HepG2 (cell line): ENCODE results near the gene UBTF. TPM values are rescaled to one million over a fixed set of nuclear protein-coding genes. Genes with fewer than 3 reads are reported as not detected.

Source experiments
- BORCS8-MEF2B ChIP-seq: sonication (generic); formaldehyde crosslinking; IDR thresholded peaks from 2 replicates; pipeline ENCODE4 v1.8.0; 2022; ENCODE audit warnings: mild to moderate bottlenecking, missing genetic modification reagents
- CBFB ChIP-seq: sonication (generic); formaldehyde crosslinking; IDR thresholded peaks from 2 replicates; pipeline ENCODE4 v1.4.0; 2020; ENCODE audit warnings: missing genetic modification reagents
- HIVEP1 ChIP-seq: sonication (generic); formaldehyde crosslinking; IDR thresholded peaks from 2 replicates; pipeline ENCODE4 v1.4.0; 2020; ENCODE audit warnings: mild to moderate bottlenecking, missing genetic modification reagents
- KDM4B ChIP-seq: sonication (generic); formaldehyde crosslinking; IDR thresholded peaks from 2 replicates; pipeline ENCODE4 v1.4.0; 2020; ENCODE audit warnings: missing genetic modification reagents
- MEIS2 ChIP-seq: sonication (generic); formaldehyde crosslinking; IDR thresholded peaks from 2 replicates; pipeline ENCODE4 v1.9.0; 2021; ENCODE audit warnings: mild to moderate bottlenecking, missing genetic modification reagents
- NFKB2 ChIP-seq: sonication (generic); formaldehyde crosslinking; IDR thresholded peaks from 2 replicates; pipeline ENCODE4 v1.4.0; 2020; ENCODE audit warnings: missing genetic modification reagents, borderline replicate concordance
- NR1H2 ChIP-seq: sonication (generic); formaldehyde crosslinking; IDR thresholded peaks from 2 replicates; pipeline ENCODE4 v1.8.1; 2022; ENCODE audit warnings: low read depth, missing genetic modification reagents, borderline replicate concordance
- SP2 ChIP-seq: sonication (generic); formaldehyde crosslinking; IDR thresholded peaks from 2 replicates; pipeline ENCODE4 v1.5.1; 2020; ENCODE audit warnings: mild to moderate bottlenecking, missing genetic modification reagents
- YY1 ChIP-seq: IDR thresholded peaks from 2 replicates; pipeline ENCODE4 v1.6.1; 2011; ENCODE audit warnings: low read length, low read depth, moderate library complexity, mild to moderate bottlenecking; ENCODE audit not compliant: insufficient read depth, insufficient replicate concordance
- ZFX ChIP-seq: sonication (generic); formaldehyde crosslinking; IDR thresholded peaks from 2 replicates; pipeline ENCODE4 v1.4.0; 2020; ENCODE audit warnings: mild to moderate bottlenecking, low read depth, missing genetic modification reagents, moderate library complexity
- ZNF143 ChIP-seq: sonication (generic); formaldehyde crosslinking; IDR thresholded peaks from 2 replicates; pipeline ENCODE4 v1.4.0; 2020; ENCODE audit warnings: missing genetic modification reagents
- ZNF326 ChIP-seq: sonication (generic); formaldehyde crosslinking; IDR thresholded peaks from 2 replicates; pipeline ENCODE4 v1.4.0; 2020; ENCODE audit warnings: missing genetic modification reagents, borderline replicate concordance
- ZNF543 ChIP-seq: sonication (generic); formaldehyde crosslinking; IDR thresholded peaks from 2 replicates; pipeline ENCODE4 v1.4.0; 2020; ENCODE audit warnings: mild to moderate bottlenecking, missing genetic modification reagents
- ZNF570 ChIP-seq: sonication (generic); formaldehyde crosslinking; IDR thresholded peaks from 2 replicates; pipeline ENCODE4 v1.4.0; 2020; ENCODE audit warnings: mild to moderate bottlenecking, missing genetic modification reagents, borderline replicate concordance
- ZNF737 ChIP-seq: sonication (generic); formaldehyde crosslinking; IDR thresholded peaks from 2 replicates; pipeline ENCODE4 v1.5.0; 2020; ENCODE audit warnings: missing genetic modification reagents, mild to moderate bottlenecking, borderline replicate concordance
- polyA plus RNA-seq, 8 experiments: library from polyadenylated mRNA; depleted of rRNA in 3 of 8; stranded (reverse) in 7 of 8; unstranded in 1 of 8; fragments of >200 nt; fragmentation: Illumina TruSeq in 4 of 8; extraction: Trizol in 4 of 8; gene quantifications; 2 replicates each; pipeline versions ENCODE4 v1.2.1 to v1.2.3, GENCODE V29; 2011 to 2016; ENCODE audit warnings: low read depth in 4 of 8, missing spikeins in 1 of 8, mixed read lengths in 1 of 8; ENCODE audit not compliant: insufficient read depth in 1 of 8
- total RNA-seq, 5 experiments: library from RNA; depleted of rRNA; stranded (reverse); fragments of >200 nt; fragmentation: Illumina TruSeq; extraction: Trizol; gene quantifications; 2 replicates each; pipeline ENCODE4 v1.2.3, GENCODE V29; 2016; ENCODE audit warnings: low read depth in 1 of 5
- TF ChIP-seq, protein P1 (sequence below): sonication (generic); formaldehyde crosslinking; IDR thresholded peaks from 2 replicates; pipeline ENCODE4; 2020; ENCODE audit warnings: missing genetic modification reagents, mild to moderate bottlenecking, borderline replicate concordance
- TF ChIP-seq, protein P2 (sequence below): sonication (generic); formaldehyde crosslinking; IDR thresholded peaks from 2 replicates; pipeline ENCODE4 v1.4.0; 2020; ENCODE audit warnings: mild to moderate bottlenecking, missing genetic modification reagents
- TF ChIP-seq, protein P3 (sequence below): sonication (generic); formaldehyde crosslinking; IDR thresholded peaks from 2 replicates; pipeline ENCODE4 v1.4.0; 2020; ENCODE audit warnings: missing genetic modification reagents
- TF ChIP-seq, protein P4 (sequence below): IDR thresholded peaks from 2 replicates; pipeline ENCODE4 v1.6.1; 2016; ENCODE audit warnings: missing compliant biosample characterization, missing genetic modification reagents, borderline replicate concordance

Gene UBTF
- total and polyA plus RNA-seq, 2 of the 13 experiments (the other 11 are each of a cell fraction or from before 2014, with no cell fraction given) = 15.2 to 60.9 TPM

DNA sequence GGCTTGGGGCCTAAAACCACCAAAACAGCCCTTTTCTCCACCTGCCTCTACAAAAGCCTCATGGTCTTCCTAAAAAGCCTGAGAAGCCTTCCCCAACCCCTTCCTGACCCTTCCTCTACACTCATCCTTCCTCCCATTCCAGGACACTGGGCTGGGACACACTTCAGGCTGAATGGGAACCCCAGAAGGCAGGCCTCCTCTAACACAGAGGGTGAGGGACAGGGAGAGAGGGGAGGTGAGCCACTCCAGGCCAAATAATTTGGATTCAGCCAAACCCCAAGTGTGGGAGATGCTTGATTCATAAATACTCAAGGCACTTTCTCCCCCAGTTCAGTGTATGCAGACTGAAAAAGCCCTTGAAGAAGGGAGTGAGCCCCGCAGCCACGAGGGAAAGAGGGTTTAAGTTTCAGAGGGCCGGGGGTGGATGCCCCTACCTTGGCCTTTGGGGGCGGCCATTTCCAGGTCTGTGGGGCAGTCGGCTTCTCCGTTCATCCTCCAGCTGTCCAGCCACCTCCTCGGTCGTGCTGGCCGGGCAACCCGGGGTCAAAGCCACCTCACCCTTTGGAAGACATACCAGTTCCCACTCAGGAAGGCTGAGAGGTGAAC lies 1.6 kb downstream of the UBTF start (continued):
- 0 out of 2 replicates have a peak, but pooled peaks have one; percentile 68 for TF ChIP-seq ZNF737 (CRISPR knock-in tag)
- no peak for TF ChIP-seq NR1H2 (CRISPR knock-in tag)
- TF ChIP-seq SP2 (CRISPR knock-in tag) = 0 out of 2 replicates have a peak, but pooled peaks have one; percentile 10
- peak; percentile 4 for TF ChIP-seq YY1
- TF ChIP-seq KDM4B (CRISPR knock-in tag) = peak; percentile 45; the same call in 1 of the 2 replicates
- TF ChIP-seq NFKB2 (CRISPR knock-in tag) = peak; percentile 45; the same call in 1 of the 2 replicates
- TF ChIP-seq, protein P1, sequence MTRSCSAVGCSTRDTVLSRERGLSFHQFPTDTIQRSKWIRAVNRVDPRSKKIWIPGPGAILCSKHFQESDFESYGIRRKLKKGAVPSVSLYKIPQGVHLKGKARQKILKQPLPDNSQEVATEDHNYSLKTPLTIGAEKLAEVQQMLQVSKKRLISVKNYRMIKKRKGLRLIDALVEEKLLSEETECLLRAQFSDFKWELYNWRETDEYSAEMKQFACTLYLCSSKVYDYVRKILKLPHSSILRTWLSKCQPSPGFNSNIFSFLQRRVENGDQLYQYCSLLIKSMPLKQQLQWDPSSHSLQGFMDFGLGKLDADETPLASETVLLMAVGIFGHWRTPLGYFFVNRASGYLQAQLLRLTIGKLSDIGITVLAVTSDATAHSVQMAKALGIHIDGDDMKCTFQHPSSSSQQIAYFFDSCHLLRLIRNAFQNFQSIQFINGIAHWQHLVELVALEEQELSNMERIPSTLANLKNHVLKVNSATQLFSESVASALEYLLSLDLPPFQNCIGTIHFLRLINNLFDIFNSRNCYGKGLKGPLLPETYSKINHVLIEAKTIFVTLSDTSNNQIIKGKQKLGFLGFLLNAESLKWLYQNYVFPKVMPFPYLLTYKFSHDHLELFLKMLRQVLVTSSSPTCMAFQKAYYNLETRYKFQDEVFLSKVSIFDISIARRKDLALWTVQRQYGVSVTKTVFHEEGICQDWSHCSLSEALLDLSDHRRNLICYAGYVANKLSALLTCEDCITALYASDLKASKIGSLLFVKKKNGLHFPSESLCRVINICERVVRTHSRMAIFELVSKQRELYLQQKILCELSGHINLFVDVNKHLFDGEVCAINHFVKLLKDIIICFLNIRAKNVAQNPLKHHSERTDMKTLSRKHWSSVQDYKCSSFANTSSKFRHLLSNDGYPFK (CRISPR knock-in tag) = no peak
- peak; percentile 13; the same call in 1 of the 2 replicates for TF ChIP-seq BORCS8-MEF2B
- 0 out of 2 replicates have a peak, but pooled peaks have one; percentile 20 for TF ChIP-seq ZNF143 (CRISPR knock-in tag)
- TF ChIP-seq ZFX = peak; percentile 27; the same call in 1 of the 2 replicates
- 0 out of 2 replicates have a peak, but pooled peaks have one; percentile 12 for TF ChIP-seq CBFB (CRISPR knock-in tag)
- TF ChIP-seq, protein P2, sequence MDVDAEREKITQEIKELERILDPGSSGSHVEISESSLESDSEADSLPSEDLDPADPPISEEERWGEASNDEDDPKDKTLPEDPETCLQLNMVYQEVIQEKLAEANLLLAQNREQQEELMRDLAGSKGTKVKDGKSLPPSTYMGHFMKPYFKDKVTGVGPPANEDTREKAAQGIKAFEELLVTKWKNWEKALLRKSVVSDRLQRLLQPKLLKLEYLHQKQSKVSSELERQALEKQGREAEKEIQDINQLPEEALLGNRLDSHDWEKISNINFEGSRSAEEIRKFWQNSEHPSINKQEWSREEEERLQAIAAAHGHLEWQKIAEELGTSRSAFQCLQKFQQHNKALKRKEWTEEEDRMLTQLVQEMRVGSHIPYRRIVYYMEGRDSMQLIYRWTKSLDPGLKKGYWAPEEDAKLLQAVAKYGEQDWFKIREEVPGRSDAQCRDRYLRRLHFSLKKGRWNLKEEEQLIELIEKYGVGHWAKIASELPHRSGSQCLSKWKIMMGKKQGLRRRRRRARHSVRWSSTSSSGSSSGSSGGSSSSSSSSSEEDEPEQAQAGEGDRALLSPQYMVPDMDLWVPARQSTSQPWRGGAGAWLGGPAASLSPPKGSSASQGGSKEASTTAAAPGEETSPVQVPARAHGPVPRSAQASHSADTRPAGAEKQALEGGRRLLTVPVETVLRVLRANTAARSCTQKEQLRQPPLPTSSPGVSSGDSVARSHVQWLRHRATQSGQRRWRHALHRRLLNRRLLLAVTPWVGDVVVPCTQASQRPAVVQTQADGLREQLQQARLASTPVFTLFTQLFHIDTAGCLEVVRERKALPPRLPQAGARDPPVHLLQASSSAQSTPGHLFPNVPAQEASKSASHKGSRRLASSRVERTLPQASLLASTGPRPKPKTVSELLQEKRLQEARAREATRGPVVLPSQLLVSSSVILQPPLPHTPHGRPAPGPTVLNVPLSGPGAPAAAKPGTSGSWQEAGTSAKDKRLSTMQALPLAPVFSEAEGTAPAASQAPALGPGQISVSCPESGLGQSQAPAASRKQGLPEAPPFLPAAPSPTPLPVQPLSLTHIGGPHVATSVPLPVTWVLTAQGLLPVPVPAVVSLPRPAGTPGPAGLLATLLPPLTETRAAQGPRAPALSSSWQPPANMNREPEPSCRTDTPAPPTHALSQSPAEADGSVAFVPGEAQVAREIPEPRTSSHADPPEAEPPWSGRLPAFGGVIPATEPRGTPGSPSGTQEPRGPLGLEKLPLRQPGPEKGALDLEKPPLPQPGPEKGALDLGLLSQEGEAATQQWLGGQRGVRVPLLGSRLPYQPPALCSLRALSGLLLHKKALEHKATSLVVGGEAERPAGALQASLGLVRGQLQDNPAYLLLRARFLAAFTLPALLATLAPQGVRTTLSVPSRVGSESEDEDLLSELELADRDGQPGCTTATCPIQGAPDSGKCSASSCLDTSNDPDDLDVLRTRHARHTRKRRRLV (CRISPR knock-in tag) = 0 out of 2 replicates have a peak, but pooled peaks have one; percentile 11
- no peak for TF ChIP-seq ZNF326 (CRISPR knock-in tag)
- TF ChIP-seq, protein P3, sequence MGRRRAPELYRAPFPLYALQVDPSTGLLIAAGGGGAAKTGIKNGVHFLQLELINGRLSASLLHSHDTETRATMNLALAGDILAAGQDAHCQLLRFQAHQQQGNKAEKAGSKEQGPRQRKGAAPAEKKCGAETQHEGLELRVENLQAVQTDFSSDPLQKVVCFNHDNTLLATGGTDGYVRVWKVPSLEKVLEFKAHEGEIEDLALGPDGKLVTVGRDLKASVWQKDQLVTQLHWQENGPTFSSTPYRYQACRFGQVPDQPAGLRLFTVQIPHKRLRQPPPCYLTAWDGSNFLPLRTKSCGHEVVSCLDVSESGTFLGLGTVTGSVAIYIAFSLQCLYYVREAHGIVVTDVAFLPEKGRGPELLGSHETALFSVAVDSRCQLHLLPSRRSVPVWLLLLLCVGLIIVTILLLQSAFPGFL (CRISPR knock-in tag) = no peak
- TF ChIP-seq ZNF543 (CRISPR knock-in tag) = 0 out of 2 replicates have a peak, but pooled peaks have one; percentile 34
- no peak for TF ChIP-seq ZNF570 (CRISPR knock-in tag)
- peak; percentile 22; the same call in 1 of the 2 replicates for TF ChIP-seq MEIS2 (CRISPR knock-in tag)
- TF ChIP-seq HIVEP1 = peak; percentile 10; the same call in 1 of the 2 replicates
- TF ChIP-seq, protein P4, sequence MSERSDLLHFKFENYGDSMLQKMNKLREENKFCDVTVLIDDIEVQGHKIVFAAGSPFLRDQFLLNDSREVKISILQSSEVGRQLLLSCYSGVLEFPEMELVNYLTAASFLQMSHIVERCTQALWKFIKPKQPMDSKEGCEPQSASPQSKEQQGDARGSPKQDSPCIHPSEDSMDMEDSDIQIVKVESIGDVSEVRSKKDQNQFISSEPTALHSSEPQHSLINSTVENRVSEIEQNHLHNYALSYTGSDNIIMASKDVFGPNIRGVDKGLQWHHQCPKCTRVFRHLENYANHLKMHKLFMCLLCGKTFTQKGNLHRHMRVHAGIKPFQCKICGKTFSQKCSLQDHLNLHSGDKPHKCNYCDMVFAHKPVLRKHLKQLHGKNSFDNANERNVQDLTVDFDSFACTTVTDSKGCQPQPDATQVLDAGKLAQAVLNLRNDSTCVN (CRISPR knock-in tag) = peak; percentile 4; the same call in 1 of the 2 replicates
